Mucosa of stomach (tissue), 1 donor: ENCODE results near the gene PIP4K2C.
"Not testable (repeated sequence)": the region's sequence is repeated elsewhere in the genome, so short reads cannot be mapped to it uniquely, and the experiment has no call there.

Experiments used
- H3K27me3 ChIP-seq: one replicate; pipeline ENCODE4 v1.7.0; 2013; ENCODE audit warnings: mild to moderate bottlenecking, low read length; ENCODE audit not compliant: control insufficient read depth, insufficient read depth
- H3K36me3 ChIP-seq: one replicate; pipeline ENCODE4 v1.7.0; 2013; ENCODE audit warnings: low read length; ENCODE audit not compliant: control insufficient read depth, insufficient read depth
- H3K4me1 ChIP-seq: one replicate; pipeline ENCODE4 v1.7.0; 2013; ENCODE audit warnings: mild to moderate bottlenecking, low read length; ENCODE audit not compliant: control insufficient read depth, insufficient read depth
- H3K4me3 ChIP-seq: one replicate; pipeline ENCODE4 v1.7.0; 2013; ENCODE audit warnings: low read length
- H3K9ac ChIP-seq: one replicate; pipeline ENCODE4 v1.7.0; 2013; ENCODE audit warnings: mild to moderate bottlenecking, low read length, moderate library complexity
- H3K9me3 ChIP-seq: one replicate; pipeline ENCODE4 v1.7.0; 2013; ENCODE audit warnings: mild to moderate bottlenecking, low read length, moderate library complexity; ENCODE audit not compliant: control insufficient read depth
- donor health status: Pancreatic carcinoma.

Gene PIP4K2C

GRCh38 chr12:57550641-57551549 lies 40.1 kb upstream of the PIP4K2C start:
- no peaks in the 10 kb centered on the region for H3K9me3 ChIP-seq
- peaks cover 12% of the 10 kb centered on the region for H3K4me1 ChIP-seq
- H3K9ac ChIP-seq = no peak overlapping the region
- peaks cover 29% of the 10 kb centered on the region for H3K27me3 ChIP-seq
- no peaks in the 10 kb centered on the region for H3K36me3 ChIP-seq
- no peak overlapping the region for H3K4me3 ChIP-seq

DNA sequence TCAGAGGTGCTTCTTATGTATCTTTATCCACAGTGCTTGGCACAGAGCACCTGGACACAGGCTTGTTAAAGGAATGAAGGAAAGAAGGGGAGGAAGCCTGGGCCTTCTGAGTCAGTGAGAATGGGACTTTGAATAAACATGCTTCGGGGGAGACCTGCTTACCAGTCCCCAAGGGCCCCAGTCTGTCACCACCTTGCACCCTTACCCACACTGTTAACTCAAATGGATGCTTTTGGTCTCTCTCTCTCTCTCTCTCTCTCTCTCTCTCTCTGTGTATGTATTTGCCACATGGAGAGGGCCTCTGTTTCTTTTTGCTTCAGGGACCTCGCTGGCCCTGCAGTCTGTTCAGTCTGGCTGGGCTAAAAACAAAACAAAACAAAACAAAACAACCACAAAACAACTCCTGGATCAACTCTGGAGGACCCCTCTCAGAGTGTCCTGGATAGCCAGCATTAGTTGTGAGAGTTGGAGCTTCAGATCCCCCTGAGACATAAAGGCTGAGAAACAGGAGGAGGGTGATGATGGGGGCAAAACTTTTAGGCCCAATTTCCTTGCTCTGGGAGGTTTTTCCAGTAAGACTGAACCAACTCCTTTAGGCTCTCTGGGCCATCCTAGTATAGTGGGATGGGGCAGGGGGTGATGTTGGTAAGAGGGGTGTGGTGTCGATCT lies 39.2 kb upstream of the PIP4K2C start:
- no peak overlapping the region for H3K9ac ChIP-seq
- H3K36me3 ChIP-seq = no peaks in the 10 kb centered on the region
- H3K4me1 ChIP-seq = peaks cover 7% of the 10 kb centered on the region
- H3K27me3 ChIP-seq = peaks cover 29% of the 10 kb centered on the region
- no peaks in the 10 kb centered on the region for H3K9me3 ChIP-seq
- H3K4me3 ChIP-seq = no peak overlapping the region

DNA sequence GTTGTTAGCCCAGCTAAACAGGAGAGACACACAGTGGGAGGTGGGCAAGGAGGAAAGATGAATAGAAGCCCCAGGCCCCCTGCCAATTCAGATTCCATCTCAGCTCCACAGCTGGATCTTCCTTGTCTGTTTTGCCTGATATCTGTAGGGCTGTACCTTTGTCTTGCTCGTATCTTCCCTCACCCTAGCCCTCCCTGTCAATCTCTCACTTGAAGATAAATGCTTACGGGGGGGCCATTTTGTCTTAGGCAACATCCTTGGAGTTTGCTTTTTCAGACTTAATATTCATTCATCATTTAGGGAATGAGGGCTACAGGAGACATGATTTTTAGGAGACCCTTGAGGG lies 38.7 kb upstream of the PIP4K2C start:
- peaks cover 29% of the 10 kb centered on the region for H3K27me3 ChIP-seq
- H3K4me1 ChIP-seq = peaks cover 7% of the 10 kb centered on the region
- no peaks in the 10 kb centered on the region for H3K9me3 ChIP-seq
- no peaks in the 10 kb centered on the region for H3K36me3 ChIP-seq
- H3K4me3 ChIP-seq = no peak overlapping the region
- no peak overlapping the region for H3K9ac ChIP-seq

GRCh38 chr12:57552835-57553313 lies 38.1 kb upstream of the PIP4K2C start:
- peaks cover 29% of the 10 kb centered on the region for H3K27me3 ChIP-seq
- no peak overlapping the region for H3K4me3 ChIP-seq
- H3K9ac ChIP-seq = no peak overlapping the region

GRCh38 chr12:57553343-57554202 lies 37.4 kb upstream of the PIP4K2C start:
- Histone ChIP-seq H3K27me3 (peaks cover 23% of the 10 kb centered on the region), H3K9me3 (no peaks in the 10 kb centered on the region), H3K9ac (no peak overlapping the region), H3K4me3 (no peak overlapping the region), H3K36me3 (no peaks in the 10 kb centered on the region), H3K4me1 (peaks cover 7% of the 10 kb centered on the region)

More at GRCh38 chr12:57552835-57553313, 38.1 kb upstream of the PIP4K2C start:
- Histone ChIP-seq H3K4me1 (peaks cover 7% of the 10 kb centered on the region), H3K9me3 (no peaks in the 10 kb centered on the region), H3K36me3 (no peaks in the 10 kb centered on the region)

DNA sequence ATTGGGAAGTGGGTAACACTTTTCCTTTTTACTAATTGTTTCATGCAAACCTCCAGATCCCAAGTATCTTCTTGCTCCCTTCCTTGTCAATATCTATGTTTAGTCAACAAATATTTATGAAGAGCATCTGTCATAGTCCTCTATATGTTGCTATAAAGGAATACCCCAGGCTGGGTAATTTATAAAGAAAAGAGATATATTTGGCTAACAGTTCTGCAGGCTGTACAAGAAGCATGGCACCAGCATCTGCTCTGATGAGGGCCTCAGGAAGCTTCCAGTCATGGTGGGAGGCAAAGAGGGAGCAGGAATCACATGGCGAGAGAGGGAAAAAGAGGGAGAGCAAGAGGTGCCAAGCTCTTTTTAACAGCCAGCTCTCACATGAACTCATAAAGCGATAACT lies 36.5 kb upstream of the PIP4K2C start:
- Histone ChIP-seq H3K4me1 (peaks cover 7% of the 10 kb centered on the region), H3K4me3 (no peak overlapping the region), H3K36me3 (no peaks in the 10 kb centered on the region), H3K27me3 (peaks cover 14% of the 10 kb centered on the region), H3K9ac (no peak overlapping the region), H3K9me3 (no peaks in the 10 kb centered on the region)

DNA sequence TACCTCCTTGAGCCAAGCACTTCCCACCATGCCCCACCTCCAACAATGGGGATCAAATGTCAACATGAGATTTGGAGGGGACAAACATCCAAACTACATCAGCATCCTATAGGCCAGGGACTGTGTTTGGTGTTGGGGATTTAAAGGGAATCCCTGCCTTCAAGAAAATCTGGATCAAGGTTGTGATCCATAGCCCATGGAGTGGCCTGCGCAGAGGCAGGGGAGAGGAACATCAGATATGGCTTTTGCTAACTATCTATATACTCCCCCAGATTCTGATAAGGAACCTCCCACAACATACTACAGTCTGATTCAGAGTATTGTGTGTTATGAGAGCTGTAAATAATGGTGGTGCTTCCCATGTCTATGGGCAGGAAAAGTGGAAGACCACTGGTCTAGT lies 36.1 kb upstream of the PIP4K2C start:
- Histone ChIP-seq H3K27me3 (peaks cover 10% of the 10 kb centered on the region), H3K9ac (no peak overlapping the region), H3K36me3 (no peaks in the 10 kb centered on the region), H3K4me3 (no peak overlapping the region), H3K4me1 (peaks cover 4% of the 10 kb centered on the region), H3K9me3 (no peaks in the 10 kb centered on the region)

GRCh38 chr12:57558864-57559263 lies 32.1 kb upstream of the PIP4K2C start:
- H3K9ac ChIP-seq = no peak overlapping the region
- H3K27me3 ChIP-seq = no peaks in the 10 kb centered on the region
- no peaks in the 10 kb centered on the region for H3K4me1 ChIP-seq
- no peak overlapping the region for H3K4me3 ChIP-seq
- H3K36me3 ChIP-seq = no peaks in the 10 kb centered on the region
- H3K9me3 ChIP-seq = no peaks in the 10 kb centered on the region

GRCh38 chr12:57560516-57560915 lies 30.5 kb upstream of the PIP4K2C start:
- H3K4me1 ChIP-seq = no peaks in the 10 kb centered on the region
- no peaks in the 10 kb centered on the region for H3K9me3 ChIP-seq
- no peaks in the 10 kb centered on the region for H3K27me3 ChIP-seq
- H3K9ac ChIP-seq = no peak overlapping the region
- H3K36me3 ChIP-seq = no peaks in the 10 kb centered on the region
- no peak overlapping the region for H3K4me3 ChIP-seq

GRCh38 chr12:57561117-57561516 lies 29.9 kb upstream of the PIP4K2C start:
- not testable (repeated sequence) for H3K4me3 ChIP-seq, H3K9me3 ChIP-seq, H3K27me3 ChIP-seq, H3K9ac ChIP-seq, H3K36me3 ChIP-seq, H3K4me1 ChIP-seq

- no peak overlapping the region for H3K9ac ChIP-seq
- no peaks in the 10 kb centered on the region for H3K4me1 ChIP-seq
- no peaks in the 10 kb centered on the region for H3K27me3 ChIP-seq
These were observed 27.6 kb upstream of the PIP4K2C start for GRCh38 chr12:57563358-57563757.

More at GRCh38 chr12:57563358-57563757, 27.6 kb upstream of the PIP4K2C start:
- H3K9me3 ChIP-seq = no peaks in the 10 kb centered on the region
- H3K36me3 ChIP-seq = no peaks in the 10 kb centered on the region
- no peak overlapping the region for H3K4me3 ChIP-seq
